GM19395 (cell line): ENCODE measurements around the gene CFAP157.
A peak's percentile ranks its signal among the peaks of the same experiment; 100 is the strongest.

Experiments
- ATAC-seq: cut with Tn5 transposase; IDR thresholded peaks from one replicate; pipeline ENCODE4 v1.9.1; 2021; ENCODE audit warnings: mild to moderate bottlenecking, moderate library complexity; ENCODE audit not compliant: unreplicated experiment

CFAP157 gene

DNA sequence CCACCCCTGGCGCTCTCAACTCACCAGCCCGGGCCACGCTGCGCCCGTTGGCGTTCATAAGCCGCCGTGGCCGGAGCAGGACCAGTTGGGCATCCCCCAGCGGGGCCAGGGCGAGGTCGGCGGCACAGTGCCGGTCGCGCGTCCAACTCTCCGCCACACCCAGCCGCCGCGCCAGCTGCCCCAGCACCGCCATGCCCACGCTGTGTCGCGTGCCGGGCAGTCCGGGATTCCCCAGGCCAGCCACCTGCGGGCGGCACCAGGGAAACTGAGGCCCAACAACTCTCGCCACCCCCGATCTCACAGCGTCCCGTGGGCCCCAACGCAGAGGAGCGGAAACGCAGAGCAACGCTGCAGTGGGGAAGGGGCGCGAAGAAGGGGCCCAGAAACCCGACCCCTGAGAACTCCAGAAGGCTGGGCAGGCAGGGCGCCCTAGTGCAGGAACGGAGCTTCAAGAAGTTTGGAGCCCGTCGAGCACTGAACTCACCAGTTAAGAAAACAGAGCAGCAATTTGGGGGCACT lies 8.2 kb downstream of the CFAP157 start:
- ATAC-seq: no peak

DNA sequence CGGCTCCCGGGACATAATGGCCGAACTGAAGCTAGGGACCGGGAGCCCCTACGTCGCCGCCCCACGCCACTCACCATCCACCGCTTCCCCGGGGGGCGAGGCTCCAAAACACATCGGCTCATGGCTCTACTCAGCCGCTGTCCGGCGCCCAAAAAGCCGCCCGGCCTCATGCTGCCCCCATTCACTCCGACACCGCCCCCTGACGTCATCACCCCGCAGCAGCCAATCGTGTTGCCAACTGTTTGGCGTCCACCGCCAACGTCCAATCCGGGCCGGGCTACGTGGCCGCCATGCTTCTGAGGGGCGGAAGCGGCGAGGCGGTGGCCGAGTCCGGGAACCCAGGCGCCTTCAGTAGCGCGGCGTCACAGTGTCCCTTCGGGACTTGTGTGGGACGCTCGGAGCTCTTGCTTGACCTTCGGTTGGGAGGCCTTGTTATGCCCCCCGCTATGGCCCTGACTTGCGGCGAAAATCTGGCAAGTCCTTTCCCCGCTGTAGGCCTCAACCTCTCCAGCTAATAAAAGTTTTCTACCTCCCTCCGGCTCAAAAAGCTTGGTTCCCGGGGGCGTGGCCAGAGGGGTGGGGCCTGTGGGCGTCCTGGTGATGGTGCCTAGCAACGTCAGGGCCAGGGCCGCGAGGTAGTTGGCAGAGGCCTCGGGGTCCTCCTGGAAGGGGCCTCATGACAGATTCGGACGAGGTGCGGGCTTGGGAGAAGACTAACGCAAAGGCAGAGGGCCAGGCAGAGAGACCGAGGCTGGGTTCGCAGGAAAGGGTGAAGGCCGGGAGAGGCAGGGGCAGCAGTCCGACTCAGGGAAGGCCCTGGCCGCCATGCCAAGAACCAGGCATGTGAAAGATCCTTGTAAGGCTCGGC lies 8.9 kb downstream of the CFAP157 start, which contains the start of the genes PTRH1 and TTC16:
Gene PTRH1 (minus strand): TSS at position 194 of the 868 bp plus-strand sequence. CDS start 24 bp downstream, at position 170.
Gene TTC16 (plus strand): TSS at position 610 of the 868 bp plus-strand sequence. CDS start 67 bp downstream, at position 677.
- ATAC-seq: peak; percentile 94

DNA sequence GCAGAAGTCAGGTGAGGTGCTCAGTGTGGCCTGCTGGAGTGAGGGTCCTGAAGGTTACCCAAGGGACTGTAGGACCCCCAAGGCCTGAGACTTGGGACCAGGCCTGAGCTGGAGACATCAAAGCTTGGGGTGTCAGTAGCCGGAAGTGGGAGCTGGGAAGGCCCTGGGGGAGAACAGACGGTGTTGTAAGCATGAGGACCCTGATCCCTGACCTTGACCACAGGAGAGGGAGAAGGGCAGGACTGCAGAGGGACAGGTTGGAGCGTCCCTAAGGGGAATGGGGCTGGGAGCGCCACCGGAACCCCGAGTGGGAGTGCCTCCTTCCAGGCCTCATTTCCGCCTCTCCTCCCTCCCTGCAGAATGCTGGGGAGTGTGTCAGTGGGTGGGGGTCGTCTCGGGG lies 9.6 kb downstream of the CFAP157 start:
- no peak for ATAC-seq

DNA sequence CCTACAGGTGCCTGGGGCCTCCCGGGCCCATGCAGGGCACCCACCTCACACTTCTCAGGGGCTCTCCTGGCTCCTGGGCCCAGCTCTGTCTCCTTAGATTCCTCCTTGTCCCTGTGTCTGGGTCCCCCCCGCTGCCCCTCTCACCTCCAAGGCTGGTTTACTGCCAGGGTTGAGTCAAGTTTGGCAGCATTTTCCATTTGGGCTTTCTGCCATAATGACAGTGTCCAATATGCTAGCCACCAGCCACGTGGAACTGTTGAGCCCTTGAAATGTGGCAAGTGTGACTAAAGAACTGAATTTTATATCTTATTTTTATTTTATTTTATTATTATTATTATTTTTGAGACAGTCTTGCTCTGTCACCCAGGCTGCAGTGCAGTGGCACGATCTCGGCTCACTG lies 11.0 kb downstream of the CFAP157 start:
- no peak for ATAC-seq

DNA sequence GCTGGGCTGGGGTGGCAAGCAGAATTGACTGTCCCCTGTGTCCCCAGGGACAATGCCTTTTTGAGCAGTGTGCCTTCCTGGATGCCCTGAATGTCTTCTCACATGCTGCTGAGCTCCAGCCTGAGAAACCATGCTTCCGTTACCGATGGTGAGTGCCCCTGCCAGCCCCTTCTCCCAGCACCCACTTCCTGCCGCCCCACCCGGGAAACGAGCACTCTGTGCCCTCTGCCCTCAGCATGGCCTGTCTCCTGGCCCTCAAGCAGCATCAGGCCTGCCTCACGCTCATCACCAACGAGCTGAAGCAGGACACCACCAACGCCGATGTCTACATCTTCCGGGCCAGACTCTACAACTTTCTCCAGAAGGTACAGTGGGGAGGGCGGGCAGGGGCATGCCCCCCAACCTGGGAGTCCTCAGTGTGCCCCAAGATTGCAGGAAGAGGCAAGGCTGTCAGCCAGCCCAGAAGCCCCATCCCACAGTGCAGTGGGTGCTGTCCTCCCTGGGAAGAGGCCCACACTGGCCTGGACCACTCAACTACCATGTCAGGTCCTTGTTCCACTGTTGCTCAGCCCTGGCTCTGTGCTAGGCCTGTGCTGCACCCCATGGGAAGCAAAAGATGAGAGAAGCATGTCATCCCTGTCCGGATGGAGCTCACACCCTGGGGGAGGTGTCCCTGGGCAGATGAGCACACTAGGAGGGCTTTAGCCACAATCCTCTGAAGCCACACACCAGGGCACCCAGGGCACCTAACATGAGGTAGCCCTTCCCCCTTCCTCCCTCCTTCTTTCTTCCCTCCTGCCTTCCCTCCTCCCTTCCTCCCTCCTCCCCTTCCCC lies 13.5 kb downstream of the CFAP157 start:
- ATAC-seq: no peak

DNA sequence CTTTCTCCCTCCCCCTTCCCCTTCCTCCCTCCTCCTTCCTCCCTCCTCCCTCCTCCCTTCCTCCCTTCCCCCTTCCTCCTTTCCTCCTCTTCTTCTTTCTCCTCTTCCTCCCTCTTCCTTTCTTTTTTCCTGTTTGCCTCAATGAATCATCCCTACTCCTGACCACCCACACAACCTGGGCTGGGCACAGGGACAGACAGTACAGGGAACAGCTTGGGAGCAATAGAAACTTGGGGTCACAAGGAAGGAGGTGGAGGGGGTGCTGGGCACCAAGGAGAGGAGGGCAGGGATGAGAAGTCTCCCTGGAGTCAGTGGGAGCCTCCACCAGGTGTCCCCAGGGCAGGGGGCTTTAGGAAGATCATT lies 14.1 kb downstream of the CFAP157 start:
- ATAC-seq: no peak

DNA sequence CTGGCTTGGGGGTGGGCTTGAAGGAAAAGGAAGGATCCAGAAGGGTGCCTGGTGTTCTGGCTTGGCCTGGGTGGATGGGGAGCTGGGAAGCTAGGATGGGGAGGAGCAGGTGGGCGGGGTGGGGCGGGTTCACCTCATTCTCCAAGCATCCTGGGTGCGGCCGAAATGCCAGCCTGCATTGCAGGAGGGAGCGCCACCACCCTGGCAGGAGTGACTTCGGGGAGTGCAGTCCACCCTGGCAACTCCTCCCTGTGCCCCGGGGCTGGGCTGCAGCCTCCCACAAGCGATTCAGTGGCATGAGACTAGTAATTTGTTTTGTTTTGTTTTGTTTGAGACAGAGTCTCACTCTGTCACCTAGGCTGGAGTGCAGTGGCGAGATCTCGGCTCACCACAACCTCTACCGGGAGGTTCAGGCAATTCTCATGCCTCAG lies 14.6 kb downstream of the CFAP157 start:
- no peak for ATAC-seq

DNA sequence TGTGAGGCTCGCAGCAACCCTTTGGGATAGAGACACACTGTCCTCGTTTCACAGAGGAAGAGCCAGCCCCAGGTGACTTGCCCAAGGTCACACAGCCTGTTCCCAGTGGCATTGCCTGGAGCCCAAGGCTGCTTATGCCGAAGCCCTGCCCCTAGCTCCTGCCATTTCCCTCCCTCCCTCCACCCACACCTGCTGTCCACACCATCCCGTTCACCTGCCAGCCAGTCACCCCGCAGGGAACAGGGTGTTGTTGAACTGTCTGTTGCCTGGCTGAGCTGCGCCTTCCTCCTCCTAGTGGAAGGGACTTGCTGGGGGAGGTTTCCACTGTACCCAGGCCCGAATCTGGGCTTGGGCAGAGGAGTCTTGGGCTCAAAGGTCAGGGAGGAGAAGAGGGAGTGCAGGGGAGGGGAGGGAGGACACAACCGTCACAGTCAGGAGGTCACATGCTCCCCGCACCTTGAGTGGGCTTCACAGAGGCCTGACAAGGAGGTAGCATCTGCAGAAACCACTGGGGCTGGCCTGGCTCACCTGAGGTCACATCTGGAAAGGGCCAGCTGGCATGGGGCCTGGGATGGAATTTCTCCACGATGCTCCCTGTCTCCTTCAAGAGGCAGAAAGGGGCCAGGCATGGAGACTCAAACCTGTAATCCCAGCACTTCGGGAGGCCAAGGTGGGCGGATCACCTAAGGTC lies 15.4 kb downstream of the CFAP157 start:
- ATAC-seq: no peak

DNA sequence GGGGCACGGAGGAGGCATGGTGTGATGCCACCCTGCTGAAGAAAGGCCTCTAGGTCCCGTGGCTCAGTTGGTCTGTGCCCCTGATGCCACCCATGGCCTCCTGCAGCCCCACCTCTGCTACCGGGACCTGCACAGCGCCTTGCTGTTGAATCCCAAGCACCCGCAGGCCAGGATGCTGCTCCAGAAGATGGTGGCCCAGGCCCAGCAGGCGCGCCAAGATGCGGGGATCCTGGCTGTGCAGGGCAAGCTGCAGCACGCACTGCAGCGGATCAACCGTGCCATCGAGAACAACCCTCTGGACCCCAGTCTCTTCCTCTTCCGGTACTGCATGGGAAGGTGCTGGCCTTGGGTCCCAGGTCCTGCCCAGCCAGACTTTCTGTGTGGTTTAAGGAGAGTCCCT lies 16.2 kb downstream of the CFAP157 start:
- ATAC-seq: no peak

DNA sequence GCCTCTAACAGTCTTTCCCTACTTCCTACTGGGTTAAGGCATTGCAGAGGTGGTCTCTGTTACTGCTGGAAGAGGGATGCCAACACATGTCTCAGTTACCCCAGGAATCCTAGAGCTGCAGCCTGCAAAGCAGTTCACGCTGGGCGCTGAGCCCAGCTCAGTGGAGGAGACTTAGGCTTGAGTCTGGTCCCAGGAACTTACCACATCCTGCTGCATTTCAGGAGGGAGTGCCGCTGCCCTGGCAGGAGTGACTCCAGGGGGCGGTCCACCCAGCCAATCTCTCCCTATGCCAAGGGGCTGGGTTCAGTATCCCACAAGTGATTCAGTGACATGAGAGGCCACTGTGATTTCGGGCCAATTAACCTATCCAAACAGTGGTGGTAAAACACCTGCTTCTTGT lies 16.7 kb downstream of the CFAP157 start:
- no peak for ATAC-seq

DNA sequence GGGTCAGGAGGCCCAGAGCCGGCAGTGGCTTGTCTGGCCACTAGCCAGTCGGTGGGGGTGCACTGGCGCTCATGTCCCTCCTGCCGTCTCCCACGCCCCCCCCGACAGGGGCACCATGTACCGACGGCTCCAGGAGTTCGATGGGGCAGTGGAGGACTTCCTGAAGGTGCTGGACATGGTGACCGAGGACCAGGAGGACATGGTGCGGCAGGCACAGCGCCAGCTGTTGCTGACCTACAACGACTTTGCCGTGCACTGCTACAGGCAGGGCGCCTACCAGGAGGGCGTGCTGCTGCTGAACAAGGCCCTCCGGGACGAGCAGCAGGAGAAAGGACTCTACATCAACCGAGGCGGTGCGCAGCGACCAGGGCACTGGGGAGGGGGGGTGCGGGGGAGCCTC lies 17.2 kb downstream of the CFAP157 start:
- no peak for ATAC-seq

DNA sequence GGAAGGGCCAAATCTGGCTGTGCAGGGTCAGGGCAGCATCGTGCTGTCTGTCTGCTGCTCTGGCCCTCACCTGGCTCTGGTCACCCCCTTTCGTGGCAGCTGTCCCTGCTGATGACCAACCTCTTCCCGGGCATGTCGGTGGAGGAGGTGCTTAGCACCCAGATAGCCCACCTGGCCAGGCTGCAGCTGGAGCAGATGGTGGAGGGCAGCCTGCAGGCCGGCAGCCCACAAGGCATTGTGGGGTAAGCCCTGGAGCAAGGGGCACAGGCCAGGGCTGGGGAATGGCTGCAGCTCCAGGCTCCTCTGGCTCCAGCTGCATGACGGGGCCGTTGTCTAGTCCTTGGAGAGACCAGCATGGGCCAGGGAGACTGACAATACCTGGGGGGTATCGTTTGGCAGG lies 20.1 kb downstream of the CFAP157 start:
- no peak for ATAC-seq

DNA sequence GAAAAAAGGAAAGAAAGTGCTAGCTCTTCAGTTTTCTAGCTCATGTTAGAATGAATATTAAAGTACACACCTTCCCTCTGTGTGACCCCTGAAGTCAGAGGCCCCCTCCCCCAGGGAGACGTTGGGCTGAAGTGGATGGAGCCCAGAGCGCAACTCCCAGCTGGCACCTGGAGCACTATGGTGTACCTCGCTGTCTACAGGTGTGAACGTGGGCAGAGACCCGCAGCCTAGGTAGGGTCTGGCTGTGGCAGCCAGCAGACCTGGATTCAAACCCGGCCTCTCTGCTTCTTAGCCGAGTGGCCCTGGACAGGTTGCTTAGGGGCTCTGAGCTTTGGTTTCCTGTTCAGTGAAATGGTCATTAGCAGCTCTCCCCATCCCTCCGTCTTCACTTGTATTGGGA lies 22.0 kb downstream of the CFAP157 start:
- ATAC-seq: no peak

DNA sequence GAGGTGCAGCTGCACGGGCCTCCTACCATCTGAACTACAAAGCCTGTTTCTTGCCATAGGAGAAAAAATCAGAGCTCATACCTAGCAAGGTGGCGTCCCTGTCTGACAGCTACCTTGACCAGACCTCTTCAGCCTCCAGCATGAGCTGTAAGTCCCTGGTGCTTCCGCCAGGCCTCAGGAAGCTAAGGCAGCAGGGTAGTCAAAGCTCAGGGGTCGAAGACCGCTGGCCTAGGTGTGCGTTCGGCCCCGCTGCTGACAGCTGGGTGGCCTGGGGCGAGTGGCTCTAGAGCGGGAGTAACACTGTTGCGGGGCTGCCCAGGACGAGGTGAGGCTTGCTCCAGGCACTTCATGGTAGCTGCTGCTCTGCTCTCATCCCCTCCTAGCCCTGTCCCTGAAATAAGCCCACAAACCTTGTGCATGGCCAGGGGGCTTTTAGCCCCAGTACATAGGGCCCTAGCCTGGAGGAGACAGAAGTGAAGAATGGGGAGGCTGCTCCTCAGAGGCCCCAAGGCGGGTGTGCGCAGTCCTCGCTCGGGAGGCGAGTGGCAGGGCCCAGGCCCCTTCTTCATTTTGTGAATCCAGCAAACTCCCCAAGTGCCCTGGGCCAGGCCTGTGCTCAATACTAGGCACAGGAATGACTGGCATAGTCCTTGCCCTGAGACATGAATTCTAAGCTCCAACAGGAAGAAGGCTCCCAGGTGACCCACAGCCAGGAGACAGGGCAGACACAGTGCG lies 22.9 kb downstream of the CFAP157 start:
- ATAC-seq: no peak

DNA sequence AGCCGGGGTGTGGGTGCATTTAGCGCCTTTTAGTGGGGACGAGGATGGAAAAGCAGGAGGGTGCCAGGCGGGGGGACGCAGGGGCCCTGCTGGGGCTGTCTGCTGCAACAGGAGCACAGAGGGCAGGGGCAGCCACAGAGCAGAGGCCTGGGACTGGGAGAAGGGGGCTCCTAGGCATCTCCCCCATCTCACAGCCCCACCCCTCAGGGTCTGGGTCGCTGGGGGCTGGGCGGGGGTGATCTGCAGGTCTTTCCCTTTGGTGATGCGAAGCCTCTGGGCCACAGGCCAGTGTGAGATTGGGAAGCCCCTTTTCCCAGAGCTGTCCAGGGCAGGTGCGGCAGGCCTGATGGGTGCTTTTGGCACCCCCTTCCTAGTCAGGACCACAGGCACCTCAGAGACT lies 23.5 kb downstream of the CFAP157 start:
- no peak for ATAC-seq

DNA sequence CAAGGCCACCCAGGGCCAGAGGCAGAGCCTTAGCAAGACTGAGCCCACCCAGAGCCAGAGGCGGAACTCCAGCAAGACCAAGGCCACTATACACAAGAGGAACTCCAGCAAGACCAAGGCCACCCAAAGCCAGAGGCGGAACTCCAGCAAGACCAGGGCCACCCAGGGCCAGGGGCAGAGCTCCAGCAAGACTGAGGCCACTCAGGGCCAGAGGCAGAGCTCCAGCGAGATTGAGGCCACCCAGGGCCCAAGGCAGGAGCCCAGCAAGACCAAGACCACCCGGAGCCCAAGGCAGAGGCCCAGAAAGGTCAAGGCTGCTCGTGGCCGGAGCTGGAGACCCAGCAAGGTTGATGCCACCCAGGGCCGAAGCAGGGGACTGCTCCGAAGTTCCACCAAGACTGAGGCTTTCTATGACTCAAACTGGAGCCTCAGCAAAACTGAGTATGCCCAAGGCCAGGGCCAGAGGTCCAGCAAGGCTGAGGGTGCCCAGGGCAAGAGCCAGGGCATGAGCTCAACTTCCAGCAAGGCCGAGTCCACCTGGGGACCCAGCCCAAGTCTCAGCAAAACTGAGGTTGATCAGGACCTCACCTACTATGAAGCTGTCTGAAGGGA lies 24.1 kb downstream of the CFAP157 start:
- no peak for ATAC-seq

DNA sequence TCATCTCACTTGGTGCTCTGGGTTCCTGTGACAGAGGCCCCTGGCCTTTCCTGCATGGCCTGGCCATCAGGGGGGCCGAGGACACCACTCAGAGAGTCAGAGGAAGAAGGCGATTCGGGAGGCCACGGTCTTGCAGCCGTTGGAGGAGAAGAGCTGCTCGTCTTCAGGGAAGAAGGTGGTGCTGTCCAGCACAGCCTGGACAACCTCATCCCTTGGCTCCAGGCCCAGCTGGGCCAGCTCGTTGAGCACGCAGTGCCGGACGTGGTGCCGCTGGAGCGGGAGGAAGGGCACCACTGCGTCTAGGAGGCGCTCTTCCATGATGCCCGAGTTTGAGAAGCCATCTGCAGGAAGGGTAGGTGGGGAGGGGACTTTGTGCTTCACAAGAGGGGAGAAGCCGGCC lies 25.1 kb downstream of the CFAP157 start:
- no peak for ATAC-seq

DNA sequence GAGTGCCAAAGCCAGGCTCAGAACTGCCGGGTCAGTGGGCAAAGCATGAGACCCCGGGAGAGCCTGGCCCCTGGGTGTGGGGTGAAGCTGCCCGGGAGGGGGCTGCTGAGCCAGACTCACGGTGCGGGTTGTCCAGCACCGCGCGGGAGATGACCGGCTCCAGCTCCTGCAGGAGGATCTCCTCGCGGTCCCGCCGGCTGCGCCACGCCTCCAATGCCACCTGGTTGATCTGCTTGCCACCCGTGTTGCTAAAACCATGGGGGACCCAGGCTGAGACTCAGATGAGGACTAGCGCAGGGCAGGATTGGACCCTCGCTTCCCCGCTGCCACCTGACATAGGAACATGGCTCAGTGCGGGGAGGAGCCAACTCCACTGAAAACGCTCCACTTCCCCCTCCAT lies 25.7 kb downstream of the CFAP157 start:
- ATAC-seq: no peak

DNA sequence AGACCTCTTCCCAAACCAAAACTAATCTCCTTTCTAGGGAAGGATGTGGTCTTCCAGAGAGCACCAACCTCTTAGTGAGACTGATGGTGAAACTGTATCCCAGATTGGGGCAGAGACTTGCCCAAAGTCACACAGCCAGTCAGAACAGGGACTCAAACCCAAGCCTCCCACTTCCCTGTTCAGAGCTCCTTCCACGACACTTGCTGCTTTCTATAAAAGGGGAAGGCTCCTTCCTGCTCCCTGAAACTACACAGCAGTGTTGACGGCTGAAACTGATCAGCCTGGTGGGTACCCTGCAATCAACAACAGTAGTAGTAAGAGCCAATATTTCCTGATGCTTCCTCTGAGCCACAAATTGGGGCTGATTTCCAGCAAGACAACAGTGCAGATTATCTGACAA lies 26.8 kb downstream of the CFAP157 start:
- no peak for ATAC-seq

DNA sequence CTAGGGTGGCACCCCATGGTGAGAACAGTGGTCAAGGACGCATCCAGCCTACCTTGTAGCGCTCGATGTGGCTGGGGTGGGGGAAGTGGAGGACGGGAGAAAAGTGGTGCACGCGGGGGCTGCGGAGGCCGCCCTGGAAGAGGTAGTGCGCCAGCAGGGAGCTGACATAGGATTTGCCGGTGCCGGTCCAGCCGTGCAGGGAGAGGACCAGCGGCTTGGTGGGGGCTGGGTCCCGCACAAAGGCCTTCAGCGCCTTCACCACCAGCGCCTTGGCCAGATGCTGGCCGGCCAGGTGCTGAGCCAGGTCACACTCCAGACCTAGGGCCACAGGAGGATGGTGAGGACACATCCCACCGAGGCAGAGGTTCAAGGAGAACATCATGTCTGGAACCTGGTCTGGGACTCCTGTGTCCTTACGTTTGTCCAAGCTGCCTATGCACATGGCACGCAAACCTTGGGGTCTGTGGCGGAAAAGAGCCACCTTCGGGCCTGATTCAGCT lies 27.5 kb downstream of the CFAP157 start:
- ATAC-seq: no peak
